NCI-H146 treated with DMSO at 0.1 percent for 48 hours (cell line): ENCODE results near the gene SLC6A20.
A peak's percentile ranks its signal among the peaks of the same experiment; 100 is the strongest.

Experiments
- DNase-seq: peaks from one replicate; lab custom pipeline; 2025; ENCODE audit not compliant: unreplicated experiment; lab: John Stamatoyannopoulos, UW

The SLC6A20 gene

DNA sequence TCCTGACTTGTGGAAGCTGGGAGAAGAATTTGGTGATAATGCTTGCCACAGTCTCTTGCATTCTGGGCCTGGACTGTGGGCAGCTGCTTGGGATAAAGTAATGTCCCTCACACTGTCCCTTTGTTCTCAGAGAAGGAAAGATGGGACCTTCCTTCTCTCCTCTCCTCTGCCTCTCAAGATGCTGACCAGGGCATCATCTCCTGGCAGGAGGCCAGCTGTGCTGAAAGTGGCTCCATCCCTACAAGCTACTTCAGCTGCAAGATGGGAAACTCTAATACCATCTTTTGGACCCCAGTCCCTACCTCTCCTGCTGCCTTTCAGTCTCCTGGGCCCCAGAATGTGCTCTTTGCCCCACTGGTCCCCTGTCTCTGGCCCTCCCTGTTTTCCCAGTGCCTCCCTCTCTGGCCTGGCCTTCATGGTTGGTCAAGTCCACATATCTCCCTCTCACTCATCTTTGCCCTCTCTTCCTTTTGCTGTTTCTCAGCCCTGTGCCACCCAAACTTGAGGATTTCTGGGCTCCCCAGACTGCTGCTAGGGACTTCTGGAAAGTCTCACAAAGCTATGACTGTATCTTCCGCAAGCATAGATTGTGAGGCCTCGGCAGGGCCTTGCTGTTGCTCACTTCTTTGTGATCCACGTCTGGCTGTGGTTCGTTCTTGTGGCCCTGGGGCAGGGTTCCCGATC is 7.1 kb upstream of the SLC6A20 start:
- DNase-seq: no peak

DNA sequence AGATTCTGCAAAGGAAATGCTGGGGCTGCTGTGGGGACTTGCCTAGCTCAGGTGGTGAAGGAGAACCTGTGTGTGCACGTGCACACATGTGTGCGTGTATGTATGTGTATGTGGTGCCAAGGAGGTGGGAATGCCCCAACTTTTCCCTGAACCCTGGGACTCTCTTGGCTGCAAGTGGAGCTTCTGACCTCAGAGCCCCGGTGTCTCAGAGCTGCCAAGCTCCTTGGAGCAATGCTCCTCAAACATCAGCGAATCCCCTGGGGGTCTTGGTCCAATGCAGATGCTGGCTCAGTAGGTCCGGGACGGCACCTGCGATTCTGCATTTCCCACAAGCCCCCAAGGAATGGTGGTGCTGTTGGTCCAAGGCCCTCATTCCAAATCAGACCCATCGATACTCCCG is 5.8 kb upstream of the SLC6A20 start:
- no peak for DNase-seq

DNA sequence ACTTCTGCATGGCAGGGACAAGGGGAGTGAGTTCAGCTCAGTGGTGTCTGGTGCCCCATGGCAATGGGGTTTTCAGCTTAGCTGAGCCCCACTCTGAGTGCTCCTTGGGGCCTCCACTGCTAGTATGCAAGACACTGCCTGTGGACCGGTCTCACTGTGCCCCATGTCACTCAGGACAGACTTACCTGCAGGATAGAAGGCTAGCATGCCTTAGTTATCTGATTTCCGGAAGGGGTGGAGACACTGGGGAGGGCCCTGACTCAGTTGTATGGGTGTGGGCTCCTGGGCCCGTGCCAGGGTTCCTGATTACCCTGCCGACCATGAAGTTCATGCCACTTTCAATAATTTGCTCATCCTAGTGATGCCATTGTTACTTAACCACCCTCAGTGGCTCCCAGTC is 4.3 kb upstream of the SLC6A20 start:
- no peak for DNase-seq

DNA sequence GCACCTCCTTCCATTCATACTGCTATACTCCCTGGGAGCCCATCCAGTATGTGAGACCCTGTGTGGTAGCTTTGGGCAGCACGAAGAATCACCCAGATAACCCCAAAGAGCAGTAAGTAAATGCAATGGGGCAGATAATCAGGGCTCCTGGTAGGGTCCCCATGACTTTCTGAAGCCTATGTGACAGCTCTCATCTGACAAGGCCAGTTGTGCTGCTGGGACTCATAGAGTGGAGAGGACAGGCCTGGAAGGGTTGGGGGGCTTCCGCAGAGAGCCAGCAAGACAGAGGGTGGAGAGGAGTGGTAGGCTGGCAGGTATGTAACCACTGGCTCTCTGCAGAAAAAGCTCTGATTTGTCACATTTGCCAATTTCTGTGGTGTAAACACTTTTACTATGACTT is 3.2 kb upstream of the SLC6A20 start:
- no peak for DNase-seq

DNA sequence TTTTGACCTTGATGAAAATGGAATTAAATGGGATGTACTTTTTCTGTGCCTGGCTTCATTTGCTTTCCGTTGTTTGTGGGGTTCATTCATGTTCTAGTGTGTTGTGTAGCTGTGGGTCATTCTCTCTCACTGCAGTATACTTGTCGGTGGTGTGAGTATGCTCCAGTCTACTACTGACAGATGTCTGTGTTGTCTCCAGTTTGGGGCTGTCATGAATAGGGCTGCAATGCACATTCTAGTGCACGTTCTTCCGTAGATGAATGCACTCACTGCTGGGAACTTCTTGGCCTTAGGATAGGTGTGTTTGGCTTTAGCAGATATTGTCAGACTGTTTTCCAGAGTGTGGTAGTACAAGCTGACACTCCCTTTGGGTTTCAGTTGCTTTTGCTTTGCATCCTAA is 1.7 kb upstream of the SLC6A20 start:
- no peak for DNase-seq

DNA sequence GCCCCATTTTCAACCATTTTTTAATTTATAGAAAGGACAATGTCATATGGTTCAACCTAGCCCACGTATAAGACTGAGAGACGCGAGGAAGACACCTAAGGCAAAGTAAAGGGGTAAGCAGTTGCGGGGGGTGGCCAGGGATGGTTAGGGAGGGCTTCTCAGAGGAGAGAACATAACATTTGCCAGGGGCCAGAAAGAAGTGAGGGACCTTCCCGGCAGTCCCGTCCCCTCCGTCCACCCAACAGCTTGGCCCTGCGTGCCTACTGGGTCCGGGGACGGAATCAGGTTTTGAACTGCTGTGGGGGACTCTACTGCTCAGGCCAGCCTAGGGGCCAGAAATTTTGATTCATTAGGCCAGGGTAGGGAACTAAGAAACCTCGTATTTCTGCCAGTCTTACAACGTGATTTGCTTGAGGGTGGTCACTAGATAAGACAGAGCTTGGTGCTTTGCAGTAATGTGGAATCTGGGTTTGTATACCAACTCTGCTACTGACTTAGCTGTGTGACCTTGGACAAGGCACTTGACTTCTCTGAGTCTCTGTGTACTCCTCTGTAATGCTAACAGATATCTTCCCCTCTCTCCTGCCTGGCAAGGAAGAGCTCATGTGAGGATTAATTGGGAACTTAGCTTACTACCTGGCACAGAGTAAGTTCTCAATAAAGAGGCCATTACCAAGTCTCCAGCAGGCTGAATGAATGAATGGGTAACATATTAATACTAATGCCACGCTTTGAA is 734 bp upstream of the SLC6A20 start:
- DNase-seq: no peak

DNA sequence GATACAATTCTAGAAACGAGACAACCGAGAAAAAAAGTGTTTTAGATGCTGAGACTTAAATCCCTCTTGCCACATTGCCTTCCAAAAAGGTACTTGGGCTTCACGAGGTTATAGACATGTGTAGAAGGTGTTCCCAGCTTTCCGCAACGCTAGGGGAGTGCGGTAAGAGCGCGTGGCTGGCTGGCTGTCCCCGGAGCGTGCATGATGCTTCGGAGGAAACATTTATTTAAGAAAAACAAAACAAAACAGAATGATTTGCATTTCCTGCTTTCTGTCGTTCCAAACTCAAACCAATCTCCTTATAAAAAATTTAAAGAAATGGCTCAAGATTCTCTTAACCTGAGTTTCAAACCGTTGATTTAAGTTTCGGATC is 841 bp downstream of the SLC6A20 start:
- DNase-seq: no peak

DNA sequence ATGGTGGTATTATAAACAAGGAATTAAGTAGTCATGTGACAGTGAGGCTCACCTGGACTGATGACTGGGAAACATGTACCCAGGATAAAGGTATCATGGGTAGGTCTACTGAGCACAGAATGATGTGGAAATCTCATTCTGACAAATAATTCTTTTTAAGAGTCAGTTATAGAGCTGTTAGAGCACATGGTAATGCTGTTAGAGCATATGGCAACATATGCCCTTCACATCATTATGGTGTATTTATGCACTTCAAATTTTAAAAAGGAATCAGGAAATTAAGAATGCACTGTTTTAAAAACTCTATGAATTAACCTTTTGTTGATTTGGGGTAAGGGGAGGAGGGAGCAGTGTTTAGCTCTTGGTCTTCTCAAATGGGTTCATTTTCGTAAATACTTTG is 1.7 kb downstream of the SLC6A20 start:
- no peak for DNase-seq

DNA sequence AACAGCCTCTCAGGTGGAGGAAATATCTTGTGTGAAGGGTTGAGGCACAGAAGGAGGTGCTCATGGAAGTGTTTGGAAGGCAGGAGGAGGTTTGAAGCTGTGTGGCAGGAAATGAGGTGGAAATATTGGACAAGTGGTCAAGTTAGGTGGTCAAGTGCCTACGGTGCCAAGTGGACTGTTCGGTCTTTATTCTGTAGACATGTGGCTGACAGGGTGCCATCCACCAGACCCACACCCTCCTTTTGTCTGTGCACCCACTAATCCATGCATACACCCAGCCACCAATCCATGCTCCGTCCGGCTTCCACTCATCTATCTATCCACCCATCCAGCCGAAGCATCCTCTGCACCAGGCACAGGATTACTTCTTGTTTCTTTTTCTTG is 2.2 kb downstream of the SLC6A20 start:
- no peak for DNase-seq

DNA sequence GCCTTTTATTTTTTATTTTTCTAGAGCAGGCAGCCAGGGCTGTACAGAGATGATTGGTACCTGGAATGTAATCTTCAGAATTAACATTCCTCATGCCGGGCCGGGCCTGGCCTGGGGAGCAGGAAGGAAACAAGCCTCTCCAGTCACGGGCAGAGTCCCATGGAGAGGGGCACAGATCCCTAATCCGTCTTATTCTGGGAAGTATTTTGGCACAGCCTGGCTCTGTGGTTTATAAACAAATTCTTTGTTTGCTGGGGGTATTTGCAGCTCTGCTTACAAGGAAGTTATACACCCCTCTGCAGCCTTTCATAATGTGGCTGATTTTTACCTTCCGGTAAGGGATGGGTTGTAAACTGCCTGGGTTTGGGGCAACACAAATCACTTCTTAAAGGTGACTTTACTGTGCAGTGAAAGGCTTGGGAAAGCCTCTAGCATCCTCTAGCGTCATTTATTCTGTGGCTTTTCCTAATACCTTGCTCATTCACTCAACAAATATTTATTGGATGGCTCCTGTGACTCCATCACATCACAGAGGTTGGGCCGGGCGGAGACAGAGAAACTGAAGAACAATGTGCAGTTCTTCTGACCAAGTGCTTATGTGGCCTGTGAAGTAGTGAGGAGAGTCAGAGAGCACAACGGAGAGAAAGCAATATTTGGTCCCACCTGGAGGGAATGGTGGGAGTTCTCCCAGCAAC is 2.7 kb downstream of the SLC6A20 start:
- DNase-seq: no peak

DNA sequence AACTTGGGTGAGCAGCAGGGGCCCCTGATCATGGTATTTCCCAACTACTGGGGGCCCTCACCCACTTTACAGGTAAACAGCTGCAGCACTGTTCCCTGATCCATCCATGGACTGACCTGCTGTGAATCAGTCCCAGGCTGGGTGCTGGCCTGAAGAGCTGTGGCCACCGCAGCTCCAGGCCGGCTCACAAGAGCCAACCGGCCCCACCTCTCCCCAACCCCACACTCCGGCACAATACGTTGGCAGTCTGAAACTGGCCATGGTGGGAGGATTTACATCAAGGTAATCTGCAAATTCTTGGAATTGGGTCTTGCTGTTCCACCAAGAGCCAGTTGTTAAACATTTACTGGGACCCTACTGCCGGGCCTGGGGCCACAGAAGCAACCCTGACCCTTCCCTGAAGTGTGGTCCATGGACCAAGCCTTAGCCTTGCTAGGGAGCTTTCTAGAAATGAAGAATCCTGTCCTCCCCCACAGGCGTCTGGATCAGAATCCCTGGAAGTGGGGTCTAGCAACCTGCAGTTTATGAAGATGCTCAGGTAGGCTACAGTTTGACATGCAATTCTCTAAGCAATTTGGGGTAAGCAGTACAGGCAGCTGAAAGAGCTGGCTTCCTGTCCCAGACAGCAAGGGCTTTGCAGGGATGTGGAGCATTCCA is 3.7 kb downstream of the SLC6A20 start:
- DNase-seq: no peak

DNA sequence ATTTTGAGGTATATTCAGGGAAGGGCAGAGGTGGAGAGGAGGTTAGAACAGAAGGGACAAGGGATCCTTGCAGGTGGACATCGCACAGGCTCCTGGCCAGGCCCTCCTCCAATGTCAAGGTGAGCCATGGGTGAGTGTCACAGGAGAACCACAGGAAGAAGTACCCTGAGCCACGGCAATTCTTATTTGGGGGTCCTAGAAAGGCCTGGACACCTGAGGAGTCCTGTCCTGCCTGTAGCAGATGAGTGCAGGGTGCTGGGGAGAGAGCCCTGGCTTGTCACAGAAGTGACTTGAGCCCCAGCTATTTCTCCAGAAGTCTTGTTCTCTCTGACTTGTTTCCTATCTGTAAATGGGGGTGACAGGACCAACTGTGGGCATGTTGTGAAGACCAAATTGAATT is 4.3 kb downstream of the SLC6A20 start:
- DNase-seq: no peak

DNA sequence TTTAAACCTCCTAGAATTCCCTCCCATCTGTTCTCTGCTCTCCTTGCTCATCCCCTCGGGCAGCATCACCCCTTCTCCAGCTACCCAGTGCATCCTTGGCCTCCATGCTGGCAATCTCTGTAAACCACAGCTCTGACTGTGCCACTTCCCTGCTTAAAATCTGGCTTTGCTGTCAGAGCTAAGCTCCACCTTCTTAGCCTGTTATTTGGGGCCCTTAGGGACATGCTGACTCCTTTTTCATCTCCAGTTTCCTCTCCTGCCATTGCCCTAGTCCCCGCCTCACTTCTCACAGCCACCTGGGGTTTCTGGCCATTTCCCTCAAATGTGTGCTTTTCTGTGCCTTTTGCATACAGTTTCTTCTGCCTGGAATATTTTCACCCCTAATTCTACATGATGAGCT is 5.7 kb downstream of the SLC6A20 start:
- no peak for DNase-seq

DNA sequence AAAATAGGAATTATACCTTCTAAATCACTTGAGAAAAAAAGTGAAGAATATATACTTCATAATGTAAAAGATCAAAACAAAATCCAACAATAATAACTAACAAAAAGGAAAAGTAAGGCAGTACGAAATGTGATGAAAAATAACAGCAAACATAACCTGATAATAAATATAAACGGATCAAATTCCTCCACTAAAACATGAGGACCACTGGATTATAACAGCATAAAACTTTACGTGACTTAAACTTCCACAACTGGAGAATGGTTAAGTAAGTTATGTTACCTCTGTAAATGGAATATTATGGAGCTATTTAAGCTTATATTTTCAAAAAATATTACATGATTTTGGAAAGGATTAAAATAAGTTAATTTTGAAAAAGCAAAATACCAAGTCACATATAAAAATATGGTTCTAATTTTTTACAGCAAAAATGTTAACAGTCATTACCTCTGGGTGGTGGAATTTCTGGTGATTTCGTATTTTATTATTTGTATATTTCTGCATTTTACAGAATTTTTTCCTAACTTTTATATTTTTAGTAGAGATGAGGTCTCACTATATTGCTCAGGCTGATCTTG is 7.0 kb downstream of the SLC6A20 start:
- DNase-seq: no peak

DNA sequence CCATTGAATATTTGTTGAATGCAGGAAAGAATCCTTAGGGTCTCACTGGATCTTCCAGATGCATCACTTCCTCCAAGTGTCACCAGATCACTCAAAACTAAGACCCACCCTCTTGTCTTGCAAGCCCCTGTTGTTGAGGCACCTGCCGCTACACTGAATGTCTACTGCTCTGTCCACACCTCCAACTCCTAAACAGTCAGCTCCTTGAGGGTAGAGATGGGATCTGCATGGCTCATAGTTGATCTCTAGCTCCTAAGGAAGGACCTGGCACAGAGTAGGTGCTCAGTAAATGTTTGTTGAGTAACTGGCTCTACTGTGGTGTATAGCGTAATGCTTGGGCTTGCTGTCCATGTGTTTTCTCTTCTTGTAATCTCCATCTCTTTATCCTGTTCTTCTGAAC is 8.8 kb downstream of the SLC6A20 start:
- DNase-seq: no peak

DNA sequence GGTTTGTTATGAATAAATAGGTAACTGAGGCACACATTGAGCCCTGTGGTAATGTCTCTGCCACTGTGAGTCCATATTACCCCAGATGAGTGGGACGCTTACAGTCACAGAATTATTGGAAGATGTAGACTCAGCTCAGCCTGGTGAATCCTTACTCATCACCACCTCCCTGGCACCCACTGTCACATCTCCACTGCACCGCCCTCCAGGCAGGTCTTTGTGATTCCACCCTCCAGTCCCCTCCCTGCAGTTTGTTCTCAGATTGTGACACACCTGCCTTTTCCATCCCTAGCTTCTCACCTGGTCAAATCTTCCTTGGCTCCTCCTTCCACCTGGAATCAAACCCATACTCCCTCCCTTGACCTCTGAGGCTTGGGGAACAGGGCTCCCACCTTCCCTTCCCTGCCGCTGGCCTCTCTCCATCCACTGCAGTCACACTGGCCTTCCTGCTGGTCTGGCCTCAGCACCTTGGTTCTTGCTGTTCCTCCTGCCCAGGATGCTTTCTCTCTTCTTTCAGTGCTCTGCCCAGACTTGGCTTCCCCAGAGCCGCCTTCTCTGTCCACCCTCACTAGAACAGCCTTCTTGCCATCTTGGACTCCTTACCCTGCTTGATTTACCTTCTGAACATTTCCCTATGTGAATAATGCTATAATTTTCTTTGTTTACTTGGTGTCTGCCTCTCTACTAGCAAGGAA is 9.4 kb downstream of the SLC6A20 start:
- DNase-seq: peak; percentile 12

DNA sequence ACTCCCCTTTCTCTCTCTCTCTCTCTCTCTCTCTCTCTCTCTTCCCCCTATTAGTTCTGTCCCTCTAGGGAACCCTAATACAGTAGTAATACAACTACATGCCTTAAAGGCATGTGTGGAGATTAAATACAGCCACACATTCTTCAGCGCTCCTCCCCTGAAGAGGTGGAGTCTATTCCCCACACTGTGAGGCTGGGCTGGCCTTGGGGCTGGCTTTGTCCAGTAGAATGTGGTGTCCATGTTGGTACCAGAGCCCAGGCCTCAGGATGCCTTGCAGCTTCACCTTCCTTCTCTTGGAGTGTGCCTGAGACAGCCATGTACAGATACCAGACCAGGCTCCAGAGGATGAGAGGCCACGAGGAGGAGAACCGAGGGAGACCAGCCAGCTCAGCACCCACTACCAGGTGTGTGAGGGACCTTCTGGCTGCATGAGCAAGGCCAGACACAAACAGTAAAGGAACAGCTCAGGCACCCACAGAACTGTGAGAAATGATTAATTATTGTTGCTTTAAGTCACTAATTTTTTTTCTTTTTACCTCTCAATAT is 10.7 kb downstream of the SLC6A20 start:
- no peak for DNase-seq

DNA sequence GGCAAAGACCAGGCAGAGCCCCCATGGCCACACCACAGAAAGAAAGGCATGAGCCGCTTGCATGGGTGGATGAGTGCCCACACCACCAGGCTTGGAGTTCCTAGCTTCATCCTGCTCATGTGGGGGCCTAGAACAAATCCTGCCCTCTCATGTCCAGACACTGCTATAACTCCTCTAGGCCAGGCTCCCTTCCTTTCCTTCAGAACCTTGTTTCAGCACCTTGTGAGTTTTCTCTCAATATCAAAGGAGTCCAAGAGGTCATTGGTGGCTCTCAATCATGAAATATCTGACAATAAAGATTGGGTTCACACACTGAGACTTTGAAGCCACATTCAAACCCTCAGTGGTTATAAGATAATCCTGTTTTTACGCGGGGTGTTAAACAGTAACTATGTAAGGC is 12.7 kb downstream of the SLC6A20 start:
- no peak for DNase-seq

DNA sequence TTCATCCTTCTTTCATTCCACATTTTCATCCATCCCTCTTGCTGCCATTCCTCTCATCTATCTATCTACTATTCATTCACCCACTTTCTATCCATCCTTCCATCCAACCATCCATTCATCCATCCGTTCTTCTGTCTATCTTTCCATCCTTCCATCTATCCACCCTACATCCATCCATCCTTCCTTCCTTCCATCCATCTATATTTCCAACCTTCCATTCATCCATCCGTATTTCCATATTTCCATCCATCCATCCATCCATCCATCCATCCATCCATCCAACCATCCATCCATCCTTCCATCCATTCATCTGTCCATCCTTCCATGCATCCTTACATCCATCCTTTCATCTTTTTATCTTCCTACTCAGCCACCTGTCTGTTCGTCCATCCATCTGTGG is 14.0 kb downstream of the SLC6A20 start:
- DNase-seq: no peak

DNA sequence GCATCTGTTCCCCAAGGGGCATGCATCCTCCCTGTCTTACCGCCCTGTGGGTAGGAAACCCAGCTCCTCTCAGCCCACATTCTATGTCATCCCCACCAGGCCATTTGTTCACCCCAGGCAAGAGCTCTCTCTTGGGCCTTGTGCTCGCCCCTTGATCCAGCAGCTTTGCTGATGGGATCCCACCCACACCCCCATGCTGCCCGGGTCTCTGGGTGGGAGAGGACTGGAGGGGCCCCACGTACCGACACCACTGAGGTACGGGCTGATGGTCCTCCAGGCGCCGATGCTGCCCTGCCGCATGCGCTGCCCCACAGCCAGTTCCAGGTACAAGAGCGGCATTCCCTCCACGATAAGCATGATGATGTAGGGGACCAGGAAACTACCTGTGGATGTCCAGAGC is 14.5 kb downstream of the SLC6A20 start:
- no peak for DNase-seq

DNA sequence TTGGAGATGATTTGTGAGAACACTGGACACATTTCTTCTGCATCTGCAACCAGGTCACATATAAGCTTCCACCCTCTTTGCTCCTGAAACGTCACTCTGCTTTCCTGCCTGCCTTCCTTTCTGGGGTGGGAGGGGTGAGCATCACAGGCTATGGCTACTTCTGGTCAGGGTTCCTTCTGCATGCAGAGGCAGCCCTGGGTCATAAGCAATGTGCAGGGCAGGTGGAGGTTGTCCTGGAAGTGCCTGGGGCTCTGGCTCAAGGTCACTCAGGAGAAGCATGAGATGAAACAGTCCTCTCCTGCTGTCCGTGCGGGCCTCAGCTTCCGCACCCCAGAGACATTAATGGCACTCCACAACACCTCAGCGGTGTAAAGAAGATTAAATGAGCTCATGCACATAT is 15.1 kb downstream of the SLC6A20 start:
- no peak for DNase-seq
